ENCODE results near the gene PTGR2.
"Not testable (repeated sequence)": the region's sequence is repeated elsewhere in the genome, so short reads cannot be mapped to it uniquely, and the experiment has no call there.

Gene PTGR2

DNA sequence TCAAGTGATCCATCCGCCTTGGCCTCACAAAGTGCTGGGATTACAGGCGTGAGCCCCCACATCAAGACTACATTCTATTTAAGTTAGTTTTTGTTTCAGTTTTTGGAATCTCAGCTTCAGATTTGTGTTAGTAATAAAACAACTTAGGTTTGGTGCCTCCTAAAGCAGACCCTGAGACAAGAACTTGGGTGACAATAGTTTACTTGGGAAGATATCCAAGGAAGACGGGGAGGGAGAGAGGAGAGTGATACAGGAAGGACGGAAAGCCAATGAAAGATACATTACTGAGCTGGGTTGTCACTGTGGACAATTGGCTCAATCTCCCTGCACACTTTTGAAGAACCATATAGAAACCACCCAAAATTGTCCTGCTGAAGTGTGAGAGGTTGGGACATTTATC, 22.6 kb upstream of the PTGR2 start:
- TF ChIP-seq, protein P1, sequence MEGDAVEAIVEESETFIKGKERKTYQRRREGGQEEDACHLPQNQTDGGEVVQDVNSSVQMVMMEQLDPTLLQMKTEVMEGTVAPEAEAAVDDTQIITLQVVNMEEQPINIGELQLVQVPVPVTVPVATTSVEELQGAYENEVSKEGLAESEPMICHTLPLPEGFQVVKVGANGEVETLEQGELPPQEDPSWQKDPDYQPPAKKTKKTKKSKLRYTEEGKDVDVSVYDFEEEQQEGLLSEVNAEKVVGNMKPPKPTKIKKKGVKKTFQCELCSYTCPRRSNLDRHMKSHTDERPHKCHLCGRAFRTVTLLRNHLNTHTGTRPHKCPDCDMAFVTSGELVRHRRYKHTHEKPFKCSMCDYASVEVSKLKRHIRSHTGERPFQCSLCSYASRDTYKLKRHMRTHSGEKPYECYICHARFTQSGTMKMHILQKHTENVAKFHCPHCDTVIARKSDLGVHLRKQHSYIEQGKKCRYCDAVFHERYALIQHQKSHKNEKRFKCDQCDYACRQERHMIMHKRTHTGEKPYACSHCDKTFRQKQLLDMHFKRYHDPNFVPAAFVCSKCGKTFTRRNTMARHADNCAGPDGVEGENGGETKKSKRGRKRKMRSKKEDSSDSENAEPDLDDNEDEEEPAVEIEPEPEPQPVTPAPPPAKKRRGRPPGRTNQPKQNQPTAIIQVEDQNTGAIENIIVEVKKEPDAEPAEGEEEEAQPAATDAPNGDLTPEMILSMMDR (IDR thresholded peaks at IDR 0.05; ENCODE audit: borderline replicate concordance, control extremely low read depth, extremely low read depth, insufficient read depth, missing control alignments) = no peak
- in situ Hi-C loops (cut with MboI; ENCODE audit: low sequenced_read_pairs, unreplicated experiment) = loop anchor here (5.0 kb wide), 1 partner anchor 102 kb away; no protein-coding TSS in a partner anchor

DNA sequence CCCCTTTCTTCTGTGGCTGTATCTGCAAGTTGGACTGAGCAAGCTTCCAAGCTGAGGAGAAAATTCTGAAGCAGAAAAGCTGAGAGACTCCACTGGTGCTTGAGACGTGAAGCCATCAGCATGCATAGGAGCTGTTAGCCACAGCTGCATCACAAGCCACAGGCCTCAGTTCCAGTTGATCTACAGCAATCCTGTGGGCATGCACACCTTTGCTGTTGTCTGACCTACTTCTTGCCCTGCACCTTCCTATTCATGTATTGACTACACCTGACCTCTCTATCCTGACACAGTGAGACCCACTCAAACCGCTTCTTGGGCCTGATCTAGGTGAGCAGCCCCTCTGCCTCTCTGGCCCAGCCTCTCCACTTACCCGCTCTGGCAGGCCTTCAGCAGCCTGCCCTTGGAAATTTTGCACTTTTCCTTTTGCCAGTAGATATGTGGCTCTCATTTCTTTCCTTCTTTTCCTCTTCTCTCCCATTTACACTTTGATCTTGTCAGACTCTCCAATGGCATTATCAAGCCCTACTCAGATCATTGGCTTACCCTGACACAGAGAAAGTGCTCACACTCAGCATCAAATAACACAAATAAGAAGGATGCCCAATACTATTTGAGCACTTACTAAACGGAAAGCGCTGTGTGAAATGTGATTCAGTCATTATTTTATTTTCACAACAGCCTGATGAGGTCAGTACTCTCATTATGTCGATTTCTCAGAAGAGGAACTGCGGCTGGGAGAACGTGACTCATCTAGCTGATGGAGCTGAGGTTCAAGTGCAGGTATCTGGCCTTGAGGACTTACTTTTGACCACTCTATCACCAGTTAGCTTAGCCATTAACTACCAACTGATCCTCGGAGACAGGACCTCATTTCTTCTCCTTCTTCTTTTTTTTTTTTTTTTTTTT, 21.9 kb upstream of the PTGR2 start:
- in situ Hi-C loops (cut with MboI; ENCODE audit: low sequenced_read_pairs, unreplicated experiment) = loop anchor here (5.0 kb wide), 1 partner anchor 102 kb away; no protein-coding TSS in a partner anchor
- TF ChIP-seq, protein P1 (IDR thresholded peaks at IDR 0.05; ENCODE audit: borderline replicate concordance, control extremely low read depth, extremely low read depth, insufficient read depth, missing control alignments) = no peak
- DNase-seq (ENCODE audit: low spot score) = peak; percentile 83

More for the DNA sequence above, 22.6 kb upstream of the PTGR2 start:
- no peak for DNase-seq (ENCODE audit: low spot score)

DNA sequence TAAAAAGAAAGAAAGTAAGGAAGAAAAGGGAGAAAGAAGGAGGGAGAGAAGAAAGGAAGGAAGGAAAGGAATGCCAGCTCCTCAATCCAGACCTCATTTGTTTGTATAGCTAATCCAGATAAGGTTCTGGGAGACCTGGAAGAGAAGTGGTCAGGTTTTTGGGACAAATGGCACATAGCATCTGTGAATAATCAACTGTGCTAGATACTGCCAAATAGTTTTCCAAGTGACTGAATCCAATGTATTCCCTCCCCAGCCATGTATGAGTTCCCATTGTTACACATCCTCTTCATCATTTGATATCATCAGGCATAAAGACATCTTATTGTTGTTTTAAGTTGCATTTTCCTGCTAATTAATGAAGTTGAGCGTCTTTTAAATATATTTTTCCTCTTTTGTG, 18.6 kb upstream of the PTGR2 start:
- no peak for DNase-seq (ENCODE audit: low spot score)
- in situ Hi-C loops (cut with MboI; ENCODE audit: low sequenced_read_pairs, unreplicated experiment) = no loop called here
- TF ChIP-seq, protein P1 (IDR thresholded peaks at IDR 0.05; ENCODE audit: borderline replicate concordance, control extremely low read depth, extremely low read depth, insufficient read depth, missing control alignments) = no peak

DNA sequence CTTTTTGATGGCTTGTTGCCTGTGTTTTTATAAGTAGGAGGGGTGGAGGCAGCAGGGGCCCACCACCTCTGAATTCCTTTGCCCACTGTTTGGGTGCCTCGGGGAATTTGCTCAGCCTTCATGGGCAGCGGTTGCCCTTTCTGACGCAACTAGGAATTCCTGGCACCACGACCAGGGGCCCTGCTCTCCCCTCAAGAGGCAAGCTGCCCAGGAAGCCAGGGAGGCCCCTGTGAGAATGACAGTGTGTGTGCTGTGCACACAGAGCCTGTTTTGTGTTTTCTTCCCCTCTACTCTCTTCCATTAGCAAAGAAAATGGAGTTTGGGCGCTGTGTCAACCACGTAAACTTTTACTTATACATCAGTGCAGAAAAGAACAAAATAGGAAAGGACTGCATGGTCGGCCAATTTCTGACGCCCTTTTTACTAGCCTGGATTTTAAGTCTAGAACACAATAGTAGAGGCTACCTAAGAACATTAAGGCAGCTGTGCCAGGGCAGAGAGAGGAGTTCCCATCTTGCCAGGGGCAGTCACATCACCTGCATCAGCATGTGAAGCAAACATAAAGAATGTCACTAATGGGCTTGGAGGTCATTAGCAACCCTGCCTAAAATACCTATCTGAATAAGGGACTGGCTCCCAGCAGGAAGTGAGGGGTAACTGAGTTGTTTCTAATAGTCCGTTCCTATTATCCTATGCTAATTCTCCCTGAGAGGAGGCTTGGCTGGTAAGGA, 17.9 kb upstream of the PTGR2 start:
- no peak for DNase-seq (ENCODE audit: low spot score)
- TF ChIP-seq, protein P1 (IDR thresholded peaks at IDR 0.05; ENCODE audit: borderline replicate concordance, control extremely low read depth, extremely low read depth, insufficient read depth, missing control alignments) = no peak

DNA sequence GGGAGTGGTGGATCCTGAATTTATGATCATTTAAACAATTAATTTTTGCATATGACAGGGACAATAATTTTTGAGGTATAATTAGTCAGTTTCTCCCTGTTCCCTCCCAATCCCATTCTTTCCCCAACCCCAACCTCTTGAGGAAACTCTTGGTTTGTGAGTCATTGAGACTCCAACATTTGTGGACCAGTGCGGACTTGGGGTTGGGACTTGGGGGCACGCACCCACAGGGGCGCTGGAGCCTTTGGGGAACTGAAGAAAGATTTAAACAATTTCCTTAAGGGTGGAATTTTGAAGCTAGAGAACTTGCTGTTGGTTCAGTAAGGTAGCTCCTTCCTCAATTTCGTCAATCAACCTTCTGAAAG, 17.4 kb upstream of the PTGR2 start:
- TF ChIP-seq, protein P1 (IDR thresholded peaks at IDR 0.05; ENCODE audit: borderline replicate concordance, control extremely low read depth, extremely low read depth, insufficient read depth, missing control alignments) = no peak
- no peak for DNase-seq (ENCODE audit: low spot score)
- in situ Hi-C loops (cut with MboI; ENCODE audit: low sequenced_read_pairs, unreplicated experiment) = no loop called here

More for the DNA sequence above, 17.9 kb upstream of the PTGR2 start:
- in situ Hi-C loops (cut with MboI; ENCODE audit: low sequenced_read_pairs, unreplicated experiment) = no loop called here

DNA sequence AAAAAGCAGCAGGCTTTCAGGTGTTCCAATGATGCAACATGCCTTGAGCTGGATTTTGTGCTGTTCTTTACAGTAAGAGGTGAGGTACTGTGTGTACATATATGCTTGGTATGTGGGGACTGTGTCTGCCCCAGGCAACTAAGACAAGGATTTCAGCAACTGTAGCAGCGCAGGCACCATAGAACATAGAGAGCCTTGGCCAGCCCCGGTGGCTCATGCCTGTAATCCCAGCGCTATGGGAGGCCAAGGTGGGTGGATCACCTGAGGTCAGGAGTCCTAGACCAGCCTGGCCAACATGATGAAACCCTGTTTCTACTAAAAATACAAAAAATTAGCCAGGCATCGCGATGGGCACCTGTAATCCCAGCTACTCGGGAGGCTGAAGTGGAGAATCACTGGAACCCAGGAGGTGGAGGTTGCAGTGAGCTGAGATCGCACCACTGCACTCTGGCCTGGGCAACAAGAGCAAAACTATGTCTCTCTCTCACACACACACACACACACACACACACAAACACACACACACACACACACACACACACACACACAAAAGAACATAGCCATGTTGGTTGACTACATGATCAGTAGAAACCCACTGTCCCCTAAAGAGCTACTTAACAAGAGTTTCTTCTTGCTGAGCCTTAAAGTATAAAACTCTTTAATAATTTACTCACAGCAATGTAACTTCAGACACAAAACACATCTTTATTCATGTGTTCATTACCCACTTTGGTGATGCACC, 13.2 kb upstream of the PTGR2 start:
- in situ Hi-C loops (cut with MboI; ENCODE audit: low sequenced_read_pairs, unreplicated experiment); DNase-seq (ENCODE audit: low spot score): not testable (repeated sequence)

Measured in GM13976 (cell line).